Chondrocyte (in vitro differentiated cells): ENCODE data around the gene SRPX. TPM values are rescaled to one million over a fixed set of nuclear protein-coding genes. Genes with fewer than 3 reads are reported as not detected.

Experiments
- DNase-seq: peaks from one replicate; pipeline ENCODE4 v3.0.0; 2021; ENCODE audit warnings: mixed read lengths, low spot score
- H3K27ac Mint-ChIP-seq: one replicate; pipeline ENCODE4 v1.8.0; 2021; ENCODE audit warnings: mild to moderate bottlenecking, moderate library complexity, mixed read lengths; ENCODE audit not compliant: unreplicated experiment
- H3K27me3 Mint-ChIP-seq: 2 replicates; pipeline ENCODE4 v1.8.0; 2021; ENCODE audit warnings: low read depth, mixed read lengths
- H3K36me3 Mint-ChIP-seq: 2 replicates; pipeline ENCODE4 v1.8.0; 2021; ENCODE audit warnings: low read depth, mixed read lengths
- H3K4me1 Mint-ChIP-seq: 2 replicates; pipeline ENCODE4 v1.8.0; 2021; ENCODE audit warnings: low read depth, mild to moderate bottlenecking, mixed read lengths
- H3K4me3 Mint-ChIP-seq: one replicate; pipeline ENCODE4 v1.8.0; 2021; ENCODE audit warnings: mild to moderate bottlenecking, moderate library complexity, mixed read lengths; ENCODE audit not compliant: unreplicated experiment
- H3K9me3 Mint-ChIP-seq: 2 replicates; pipeline ENCODE4 v1.8.0; 2021; ENCODE audit warnings: low read depth, mixed read lengths
- total RNA-seq: library from RNA; stranded (reverse); gene quantifications from 3 replicates; pipeline ENCODE4 v1.2.1, GENCODE V29; 2021
- TF ChIP-seq, protein P1 (sequence below): fragments of 200-600 bp; sonication (generic); IDR thresholded peaks from 2 replicates; pipeline ENCODE4 v1.5.0; 2021; ENCODE audit warnings: antibody characterized with exemption, mild to moderate bottlenecking, moderate library complexity

SRPX gene
- total RNA-seq, 1 donor from 2014 or later: 35.8 TPM

DNA sequence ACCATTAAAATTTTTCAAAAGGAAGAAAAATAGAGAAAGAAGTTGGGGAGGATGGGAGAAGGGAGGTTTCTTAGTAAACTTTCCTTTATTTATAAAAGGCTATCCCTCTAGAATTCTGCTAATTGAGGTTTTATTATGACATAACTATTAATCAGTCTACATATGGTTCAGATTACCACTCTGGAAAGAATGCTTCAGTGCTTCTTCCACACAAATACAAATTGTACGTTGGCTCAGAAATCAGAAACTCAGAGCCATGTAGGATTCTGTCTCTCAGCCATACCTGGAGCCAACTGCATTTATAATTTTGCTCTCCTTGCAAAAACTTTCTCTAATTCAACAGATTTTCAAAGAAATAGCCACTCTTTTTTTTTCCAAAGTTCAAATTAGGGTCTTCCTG is 37.1 kb downstream of the SRPX start:
- H3K27me3 Mint-ChIP-seq: no peaks in the 10 kb centered on the region
- H3K27ac Mint-ChIP-seq: no peak overlapping the region
- peaks cover 9% of the 10 kb centered on the region for H3K9me3 Mint-ChIP-seq
- TF ChIP-seq, protein P1, sequence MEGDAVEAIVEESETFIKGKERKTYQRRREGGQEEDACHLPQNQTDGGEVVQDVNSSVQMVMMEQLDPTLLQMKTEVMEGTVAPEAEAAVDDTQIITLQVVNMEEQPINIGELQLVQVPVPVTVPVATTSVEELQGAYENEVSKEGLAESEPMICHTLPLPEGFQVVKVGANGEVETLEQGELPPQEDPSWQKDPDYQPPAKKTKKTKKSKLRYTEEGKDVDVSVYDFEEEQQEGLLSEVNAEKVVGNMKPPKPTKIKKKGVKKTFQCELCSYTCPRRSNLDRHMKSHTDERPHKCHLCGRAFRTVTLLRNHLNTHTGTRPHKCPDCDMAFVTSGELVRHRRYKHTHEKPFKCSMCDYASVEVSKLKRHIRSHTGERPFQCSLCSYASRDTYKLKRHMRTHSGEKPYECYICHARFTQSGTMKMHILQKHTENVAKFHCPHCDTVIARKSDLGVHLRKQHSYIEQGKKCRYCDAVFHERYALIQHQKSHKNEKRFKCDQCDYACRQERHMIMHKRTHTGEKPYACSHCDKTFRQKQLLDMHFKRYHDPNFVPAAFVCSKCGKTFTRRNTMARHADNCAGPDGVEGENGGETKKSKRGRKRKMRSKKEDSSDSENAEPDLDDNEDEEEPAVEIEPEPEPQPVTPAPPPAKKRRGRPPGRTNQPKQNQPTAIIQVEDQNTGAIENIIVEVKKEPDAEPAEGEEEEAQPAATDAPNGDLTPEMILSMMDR: no peak
- peaks cover 2% of the 10 kb centered on the region for H3K36me3 Mint-ChIP-seq
- H3K4me3 Mint-ChIP-seq: no peak overlapping the region
- H3K4me1 Mint-ChIP-seq: no peaks in the 10 kb centered on the region
- DNase-seq: no peak

DNA sequence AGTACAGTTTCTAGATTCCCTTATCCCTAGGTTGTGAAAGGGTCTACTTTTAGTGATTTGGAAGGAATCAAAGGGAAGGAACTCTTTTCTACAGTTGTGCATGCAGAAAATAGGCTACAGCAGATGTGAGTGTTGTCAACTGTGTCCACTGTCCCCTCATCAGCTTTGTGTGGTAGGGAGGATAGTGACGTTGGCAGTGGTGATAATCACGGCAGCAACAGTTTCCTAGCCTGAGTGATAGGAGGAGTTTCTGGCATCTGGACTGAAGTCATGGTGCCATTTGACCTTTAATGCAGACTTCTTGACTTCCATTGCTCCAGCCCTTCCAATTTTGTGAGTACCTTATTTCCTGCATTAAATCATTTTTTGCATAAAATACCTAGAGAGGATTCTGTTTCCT is 39.3 kb downstream of the SRPX start:
- Mint-ChIP-seq H3K4me1 (no peaks in the 10 kb centered on the region), H3K27ac (no peak overlapping the region)

DNA sequence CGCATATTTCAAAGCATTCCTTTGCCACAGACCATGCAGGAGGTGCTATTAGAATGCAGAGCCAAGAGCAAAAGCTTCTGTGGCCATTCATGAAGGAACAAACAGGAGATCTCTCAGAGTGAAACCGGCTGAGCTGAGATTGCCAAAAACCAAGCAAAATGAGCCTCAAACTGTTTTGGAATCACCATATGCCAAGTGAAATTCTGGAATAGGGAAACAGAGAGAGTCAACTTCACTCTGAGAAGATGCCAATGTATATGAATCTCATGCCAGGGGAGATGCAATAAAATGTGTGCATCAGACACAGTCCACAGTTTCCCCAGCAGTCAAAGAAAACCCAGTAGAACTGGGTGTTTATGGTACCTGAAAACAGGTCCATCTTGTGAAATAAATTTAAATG is 42.3 kb downstream of the SRPX start:
- H3K9me3 Mint-ChIP-seq: peaks cover 2% of the 10 kb centered on the region

More for the DNA sequence above, 39.3 kb downstream of the SRPX start:
- TF ChIP-seq, protein P1: no peak
- peaks cover 2% of the 10 kb centered on the region for H3K36me3 Mint-ChIP-seq
- no peak for DNase-seq
- no peak overlapping the region for H3K4me3 Mint-ChIP-seq
- peaks cover 9% of the 10 kb centered on the region for H3K9me3 Mint-ChIP-seq
- H3K27me3 Mint-ChIP-seq: no peaks in the 10 kb centered on the region

DNA sequence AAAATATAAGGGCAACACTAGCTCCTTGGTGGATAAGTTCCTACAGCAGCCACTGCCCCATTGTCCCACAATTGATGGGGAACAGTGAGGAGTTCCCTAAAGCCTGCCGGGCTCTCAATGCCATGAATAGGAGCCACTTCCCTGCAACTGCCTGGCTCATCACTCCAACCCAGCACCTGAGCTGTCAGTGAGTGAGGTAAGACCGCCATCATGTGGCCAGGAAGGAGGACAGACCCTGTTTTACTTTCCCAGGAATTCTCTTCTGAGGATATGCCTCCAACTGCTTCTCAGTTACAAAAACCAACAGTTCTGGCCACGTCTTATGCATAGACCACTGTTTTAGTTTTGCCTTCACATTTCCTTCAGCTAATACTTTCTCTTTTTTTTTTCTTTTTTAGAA is 45.5 kb downstream of the SRPX start:
- Mint-ChIP-seq H3K4me3 (no peak overlapping the region), H3K36me3 (no peaks in the 10 kb centered on the region), H3K27ac (no peak overlapping the region), H3K9me3 (no peaks in the 10 kb centered on the region), H3K4me1 (no peaks in the 10 kb centered on the region), H3K27me3 (no peaks in the 10 kb centered on the region)
- TF ChIP-seq, protein P1: peak; percentile 79
- DNase-seq: no peak

More for the DNA sequence above, 42.3 kb downstream of the SRPX start:
- no peak for DNase-seq
- Mint-ChIP-seq H3K27me3 (no peaks in the 10 kb centered on the region), H3K4me3 (no peak overlapping the region), H3K4me1 (no peaks in the 10 kb centered on the region), H3K27ac (no peak overlapping the region), H3K36me3 (no peaks in the 10 kb centered on the region)
- TF ChIP-seq, protein P1: no peak

DNA sequence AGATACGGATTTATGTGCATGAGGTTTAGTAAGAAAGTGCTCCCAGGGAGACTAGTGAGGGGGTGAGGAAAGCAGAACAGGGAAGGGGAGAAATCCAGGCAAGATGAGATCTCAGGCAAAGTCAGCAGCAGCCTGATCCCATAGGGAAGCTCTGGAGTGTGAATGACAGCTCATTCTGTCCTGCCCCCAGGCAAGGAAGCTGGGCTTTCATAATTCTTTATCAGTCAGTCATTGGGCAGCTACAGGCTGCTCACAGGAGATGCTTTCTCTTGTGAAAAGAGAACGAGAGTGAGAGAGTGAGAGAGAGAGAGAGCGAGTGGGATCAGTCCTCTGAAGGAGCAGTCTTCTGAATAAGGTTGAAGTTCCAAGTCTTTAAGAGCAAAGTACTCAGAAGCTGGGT is 48.1 kb downstream of the SRPX start:
- DNase-seq: no peak
- TF ChIP-seq, protein P1: no peak
- Mint-ChIP-seq H3K9me3 (peaks cover 4% of the 10 kb centered on the region), H3K4me3 (no peak overlapping the region), H3K36me3 (no peaks in the 10 kb centered on the region), H3K27me3 (no peaks in the 10 kb centered on the region), H3K4me1 (no peaks in the 10 kb centered on the region), H3K27ac (no peak overlapping the region)
